Endothelial cell of umbilical vein (primary cell): ENCODE measurements around the gene RAC2. TPM values are rescaled to one million over a fixed set of nuclear protein-coding genes. Genes with fewer than 3 reads are reported as not detected.

Experiments
- BruUV-seq: library from RNA; stranded (reverse); fragments of 400-500 nt; replicated peaks from 2 replicates; lab custom pipeline; 2021; lab: Mats Ljungman, UMichigan
- CTCF ChIA-PET: fragments of 300-600, 350-600 bp; sonication (Branson Sonifier 250); formaldehyde crosslinking; loops from one replicate; lab custom pipeline; 2021; ENCODE audit warnings: antibody characterized with exemption, inconsistent platforms; lab: Charles Lee
- POLR2A ChIA-PET: fragments of 300-600, 350-600 bp; sonication (Branson Sonifier 250); formaldehyde crosslinking; loops from one replicate; lab custom pipeline; 2021; ENCODE audit warnings: antibody characterized with exemption, inconsistent platforms; lab: Charles Lee
- DNase-seq: peaks from one replicate; pipeline ENCODE4 v3.0.0-alpha.2; 2011; ENCODE audit warnings: low read depth, low spot score
- FAIRE-seq: peaks from 2 replicates; lab custom pipeline; 2011; peaks lifted over from hg19 to GRCh38; lab: Jason Lieb, UNC
- H2AFZ ChIP-seq: 2 replicates; pipeline ENCODE4 v1.6.0; 2012; ENCODE audit warnings: low read depth, low read length, control low read depth, inconsistent platforms
- H3K27ac ChIP-seq: 2 replicates; pipeline ENCODE4 v1.5.1; 2011; ENCODE audit warnings: low read depth, mild to moderate bottlenecking, control low read depth, low read length, moderate library complexity; ENCODE audit not compliant: insufficient read depth
- H3K27me3 ChIP-seq, 2 experiments: 2 replicates each; pipeline versions ENCODE4 v1.6.0 to v1.6.1; 2011; ENCODE audit warnings: low read length in 2 of 2, mixed read lengths in 1 of 2; ENCODE audit not compliant: control insufficient read depth in 2 of 2, insufficient read depth in 2 of 2
- H3K36me3 ChIP-seq, 2 experiments: 2 replicates in 1 of 2; 3 replicates in 1 of 2; pipeline ENCODE4 v1.5.1; 2011; ENCODE audit warnings: low read length in 2 of 2, mild to moderate bottlenecking in 1 of 2, moderate library complexity in 1 of 2; ENCODE audit not compliant: control insufficient read depth in 2 of 2, insufficient read depth in 2 of 2; ENCODE audit errors: extremely low read depth in 1 of 2
- H3K4me1 ChIP-seq: 3 replicates; pipeline ENCODE4 v1.5.1; 2011; ENCODE audit warnings: mild to moderate bottlenecking, low read length; ENCODE audit not compliant: control insufficient read depth, insufficient read depth; ENCODE audit errors: extremely low read depth
- H3K4me2 ChIP-seq: 2 replicates; pipeline ENCODE4 v1.6.1; 2011; ENCODE audit warnings: low read length, control low read depth, mixed read lengths; ENCODE audit not compliant: insufficient read depth
- H3K4me3 ChIP-seq, 3 experiments: fragments of 200-600 bp in 1 of 3; sonication (generic), shearing (Covaris generic) in 1 of 3; replicated peaks in 1 of 3; 2 replicates each; pipeline ENCODE4 v1.5.1; 2011 to 2016; ENCODE audit warnings: control low read depth in 3 of 3, low read length in 3 of 3, mild to moderate bottlenecking in 2 of 3, inconsistent platforms in 1 of 3, low read depth in 1 of 3, moderate library complexity in 1 of 3; ENCODE audit not compliant: insufficient read depth in 1 of 3
- H3K79me2 ChIP-seq: 2 replicates; pipeline ENCODE4 v1.6.0; 2012; ENCODE audit warnings: low read length, inconsistent platforms; ENCODE audit not compliant: control insufficient read depth, insufficient read depth
- H3K9ac ChIP-seq: replicated peaks from 2 replicates; pipeline ENCODE3; 2011; ENCODE audit warnings: low read length, control low read depth; ENCODE audit not compliant: insufficient read depth; ENCODE audit errors: extremely low read depth
- H3K9me1 ChIP-seq: replicated peaks from 3 replicates; pipeline ENCODE4 v1.6.0; 2011; ENCODE audit warnings: mild to moderate bottlenecking, low read length; ENCODE audit not compliant: control insufficient read depth, insufficient read depth; ENCODE audit errors: extremely low read depth
- H3K9me3 ChIP-seq: replicated peaks from 2 replicates; pipeline ENCODE4 v1.5.1; 2012; ENCODE audit warnings: low read length, inconsistent platforms; ENCODE audit not compliant: control insufficient read depth, insufficient read depth
- H4K20me1 ChIP-seq: replicated peaks from 2 replicates; pipeline ENCODE3; 2011; ENCODE audit warnings: mild to moderate bottlenecking, low read length; ENCODE audit not compliant: control insufficient read depth, insufficient read depth; ENCODE audit errors: extremely low read depth
- EZH2 ChIP-seq: IDR thresholded peaks from 2 replicates; pipeline ENCODE4 v1.6.1; 2012; ENCODE audit warnings: borderline replicate concordance, low read depth, mild to moderate bottlenecking, moderate library complexity, low read length, inconsistent platforms; ENCODE audit not compliant: severe bottlenecking
- FOS ChIP-seq: IDR thresholded peaks from 2 replicates; pipeline ENCODE4 v1.6.1; 2011; ENCODE audit warnings: mild to moderate bottlenecking, low read length, moderate library complexity, borderline replicate concordance; ENCODE audit not compliant: insufficient read depth
- GATA2 ChIP-seq: IDR thresholded peaks from 2 replicates; pipeline ENCODE4 v1.7.0; 2011; ENCODE audit warnings: low read depth, mild to moderate bottlenecking, moderate library complexity, mixed read lengths, low read length; ENCODE audit not compliant: insufficient read length, insufficient read depth
- JUN ChIP-seq: IDR thresholded peaks from 2 replicates; pipeline ENCODE4 v1.6.1; 2011; ENCODE audit warnings: borderline replicate concordance, low read depth; ENCODE audit not compliant: insufficient read length, insufficient read depth
- MYC ChIP-seq: IDR thresholded peaks from one replicate; pipeline ENCODE4 v1.6.1; 2011; ENCODE audit warnings: mild to moderate bottlenecking, low read depth, low read length
- POLR2A ChIP-seq: IDR thresholded peaks from 2 replicates; pipeline ENCODE4 v1.6.1; 2012; ENCODE audit warnings: low read depth, mild to moderate bottlenecking, control low read depth, low read length
- POLR2AphosphoS5 ChIP-seq: IDR thresholded peaks from 2 replicates; pipeline ENCODE4 v1.6.1; 2012; ENCODE audit warnings: low read depth, mild to moderate bottlenecking, control low read depth, low read length, moderate library complexity; ENCODE audit not compliant: insufficient read depth
- dilution Hi-C: fragments of 300-500 bp; cut with MboI; formaldehyde crosslinking; loops from one replicate; pipeline ENCODE4 v1.15.0; 2019; ENCODE audit warnings: low sequenced_read_pairs; ENCODE audit not compliant: extremely low pct_ligation_motif_present
- intact Hi-C: fragments of 100-400 bp; cut with micrococcal nuclease; formaldehyde crosslinking; loops from one replicate; pipeline ENCODE4 v1.10.0; 2022
- polyA plus RNA-seq, 4 experiments: library from polyadenylated mRNA; depleted of rRNA in 3 of 4; stranded (reverse) in 3 of 4; unstranded in 1 of 4; fragments of >200 nt; gene quantifications; 2 replicates each; pipeline versions ENCODE4 v1.2.1 to v1.2.3, GENCODE V29; 2011 to 2012; ENCODE audit warnings: missing spikeins in 1 of 4
- total RNA-seq: library from RNA; stranded (reverse); gene quantifications from 2 replicates; pipeline ENCODE4 v1.2.3, GENCODE V29; 2021
- TF ChIP-seq, protein P1 (sequence below), 2 donors: IDR thresholded peaks; 1 replicate in 1 of 2; 2 replicates in 1 of 2; pipeline ENCODE4 v1.5.1; 2011; ENCODE audit warnings: low read length in 2 of 2, mild to moderate bottlenecking in 2 of 2, moderate library complexity in 2 of 2, control low read depth in 1 of 2, inconsistent platforms in 1 of 2, low read depth in 1 of 2; ENCODE audit not compliant: insufficient read depth in 1 of 2; ENCODE audit errors: extremely low read depth in 1 of 2
- TF ChIP-seq, protein P2 (sequence below): IDR thresholded peaks from 2 replicates; pipeline ENCODE4 v1.6.1; 2011; ENCODE audit not compliant: insufficient read depth, insufficient read length

RAC2 gene
- total and polyA plus RNA-seq, 2 donors (not counting 3 experiments of a cell fraction or from before 2014, with no cell fraction given), result 122 to 181 TPM

DNA sequence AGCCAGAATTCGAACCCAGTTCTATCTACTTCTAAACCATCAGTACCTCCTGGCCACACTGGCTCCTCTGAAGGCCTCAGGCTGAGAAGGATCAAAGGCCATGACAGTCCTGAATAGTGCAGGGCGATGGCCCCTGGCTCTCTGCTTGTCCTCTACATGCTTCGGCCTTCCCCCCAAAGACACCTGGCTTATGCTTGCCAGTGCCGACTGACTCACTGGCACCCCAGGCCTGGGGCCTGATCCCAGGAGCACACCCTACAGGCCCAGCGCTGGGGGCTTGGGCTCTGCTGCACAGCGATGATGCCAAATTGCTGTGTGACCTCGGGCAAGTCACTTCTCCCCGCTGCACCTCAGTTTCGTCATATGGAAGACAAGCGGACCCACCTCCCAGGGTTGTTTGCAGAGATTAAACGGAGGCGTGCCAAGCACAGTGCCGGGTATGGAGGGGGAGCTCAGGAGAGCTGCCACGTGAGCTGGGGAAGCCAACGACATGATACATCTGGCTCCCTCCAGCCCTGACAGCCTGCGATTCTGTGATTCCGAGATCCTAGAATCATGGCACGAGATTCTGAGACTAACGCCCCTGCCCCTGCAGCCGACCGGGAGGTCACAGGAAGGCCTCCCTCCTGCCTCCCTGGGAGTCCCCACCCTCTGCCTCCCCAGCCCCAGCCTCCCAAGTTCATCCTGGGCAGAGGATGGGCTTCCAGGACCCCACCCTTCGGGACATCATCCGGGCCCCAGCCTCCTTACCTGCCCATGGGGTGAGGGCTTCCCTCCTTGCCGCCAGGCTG, 32.8 kb downstream of the RAC2 start:
- BruUV-seq, result no TSS peak

More for the DNA sequence above, 32.8 kb downstream of the RAC2 start:
- Histone ChIP-seq H3K9ac (no peak overlapping the region), H2AFZ (no peak overlapping the region), H3K4me2 (no peak overlapping the region), H3K4me1 (no peaks in the 10 kb centered on the region), H3K79me2 (no peaks in the 10 kb centered on the region), H4K20me1 (no peaks in the 10 kb centered on the region), H3K27ac (no peak overlapping the region), H3K36me3 (no peaks in the 10 kb centered on the region), H3K4me3 (no peak overlapping the region), H3K27me3 (peaks cover 0 to 3% of the 10 kb centered on the region in 2 experiments), H3K9me3 (no peaks in the 10 kb centered on the region), H3K9me1 (no peaks in the 10 kb centered on the region)
- DNase-seq, result no peak
- TF ChIP-seq EZH2, result no peak
- no peak for TF ChIP-seq FOS
- TF ChIP-seq, protein P1, sequence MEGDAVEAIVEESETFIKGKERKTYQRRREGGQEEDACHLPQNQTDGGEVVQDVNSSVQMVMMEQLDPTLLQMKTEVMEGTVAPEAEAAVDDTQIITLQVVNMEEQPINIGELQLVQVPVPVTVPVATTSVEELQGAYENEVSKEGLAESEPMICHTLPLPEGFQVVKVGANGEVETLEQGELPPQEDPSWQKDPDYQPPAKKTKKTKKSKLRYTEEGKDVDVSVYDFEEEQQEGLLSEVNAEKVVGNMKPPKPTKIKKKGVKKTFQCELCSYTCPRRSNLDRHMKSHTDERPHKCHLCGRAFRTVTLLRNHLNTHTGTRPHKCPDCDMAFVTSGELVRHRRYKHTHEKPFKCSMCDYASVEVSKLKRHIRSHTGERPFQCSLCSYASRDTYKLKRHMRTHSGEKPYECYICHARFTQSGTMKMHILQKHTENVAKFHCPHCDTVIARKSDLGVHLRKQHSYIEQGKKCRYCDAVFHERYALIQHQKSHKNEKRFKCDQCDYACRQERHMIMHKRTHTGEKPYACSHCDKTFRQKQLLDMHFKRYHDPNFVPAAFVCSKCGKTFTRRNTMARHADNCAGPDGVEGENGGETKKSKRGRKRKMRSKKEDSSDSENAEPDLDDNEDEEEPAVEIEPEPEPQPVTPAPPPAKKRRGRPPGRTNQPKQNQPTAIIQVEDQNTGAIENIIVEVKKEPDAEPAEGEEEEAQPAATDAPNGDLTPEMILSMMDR (IDR thresholded peaks at IDR 0.05; ENCODE audit: extremely low read depth in 1 of 2, insufficient read depth in 1 of 2, low read depth in 1 of 2, low read length in 2 of 2), result no peak
- no peak for TF ChIP-seq POLR2AphosphoS5
- TF ChIP-seq JUN, result no peak
- TF ChIP-seq, protein P2, sequence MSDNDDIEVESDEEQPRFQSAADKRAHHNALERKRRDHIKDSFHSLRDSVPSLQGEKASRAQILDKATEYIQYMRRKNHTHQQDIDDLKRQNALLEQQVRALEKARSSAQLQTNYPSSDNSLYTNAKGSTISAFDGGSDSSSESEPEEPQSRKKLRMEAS, result no peak
- no peak for TF ChIP-seq POLR2A
- TF ChIP-seq MYC, result no peak
- TF ChIP-seq GATA2, result no peak
- no peak for FAIRE-seq
- CTCF ChIA-PET, result interaction anchor here (1.1 to 1.4 kb wide), 2 partner anchors 10 to 12 kb away, joined by 3 to 6 read pairs; no protein-coding TSS in a partner anchor
- dilution Hi-C loops, result no loop called here
- intact Hi-C loops, result no loop called here
- POLR2A ChIA-PET, result no interaction called here
